ENCODE results near the gene KCNN3.

GRCh38 chr1:154730986-154731489 is 139.0 kb downstream of the KCNN3 start:
- no peak for TF ChIP-seq CTCF (conservative IDR thresholded peaks at IDR 0.05)
- no peak for TF ChIP-seq ZFX (IDR thresholded peaks at IDR 0.05)
